Stimulated activated CD4-positive, alpha-beta T cell treated with anti-CD3 and anti-CD28 coated beads, TNF-alpha, amount 100 ng/mL, for 4 hours (primary cell): Measurements from ENCODE around the gene UBE2M.
"Not testable (repeated sequence)": the region's sequence is repeated elsewhere in the genome, so short reads cannot be mapped to it uniquely, and the experiment has no call there.

Experiments
- DNase-seq, 3 experiments: peaks; one replicate each; pipeline ENCODE4 v3.0.0-alpha.2; 2020; ENCODE audit warnings: low read depth in 3 of 3

The UBE2M gene

GRCh38 chr19:58513213-58513693, 45.2 kb downstream of the UBE2M start:
- DNase-seq: no peak

- no peak for DNase-seq
Measured at GRCh38 chr19:58511353-58512208, 46.8 kb downstream of the UBE2M start, which contains the start of gene SLC27A5. Gene SLC27A5 (minus strand): TSS chr19:58511992. CDS start chr19:58511955, 37 bp downstream.

GRCh38 chr19:58510084-58510862, 48.1 kb downstream of the UBE2M start:
- DNase-seq: no peak

DNA sequence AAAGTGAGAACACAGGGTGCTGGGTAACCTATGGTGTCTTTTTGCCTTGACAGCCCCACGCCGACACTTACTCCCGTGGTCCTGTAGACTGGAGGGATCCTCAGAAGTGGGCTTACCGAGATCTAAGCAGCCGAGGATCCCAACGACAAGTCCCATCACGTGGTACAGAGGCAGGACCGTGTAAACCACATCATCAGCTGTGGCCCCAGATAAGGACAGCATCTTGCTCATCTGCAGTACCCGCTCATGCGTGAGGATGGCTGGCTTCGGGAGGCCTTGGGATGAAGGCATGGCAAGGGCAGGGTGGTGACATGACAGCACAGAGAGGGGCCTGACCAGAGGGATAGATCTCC, 48.7 kb downstream of the UBE2M start:
- DNase-seq: no peak

- not testable (repeated sequence) for DNase-seq
Measured at GRCh38 chr19:58507602-58508223, 50.7 kb downstream of the UBE2M start.
